Measurements from ENCODE around the gene RIBC1.

GRCh38 chrX:53438174-53438831 lies 15.6 kb downstream of the RIBC1 start:
- TF ChIP-seq EP300 (IDR thresholded peaks at IDR 0.05; ENCODE audit: borderline replicate concordance) (no peak), FOXM1 (IDR thresholded peaks at IDR 0.05; ENCODE audit: borderline replicate concordance, low read depth) (no peak), RAD21 (IDR thresholded peaks at IDR 0.05; ENCODE audit: low read depth) (no peak)

Data from Ishikawa (cell line).